Measurements from ENCODE around the gene S100B.
"Not testable (repeated sequence)": the region's sequence is repeated elsewhere in the genome, so short reads cannot be mapped to it uniquely, and the experiment has no call there.

The S100B gene

DNA sequence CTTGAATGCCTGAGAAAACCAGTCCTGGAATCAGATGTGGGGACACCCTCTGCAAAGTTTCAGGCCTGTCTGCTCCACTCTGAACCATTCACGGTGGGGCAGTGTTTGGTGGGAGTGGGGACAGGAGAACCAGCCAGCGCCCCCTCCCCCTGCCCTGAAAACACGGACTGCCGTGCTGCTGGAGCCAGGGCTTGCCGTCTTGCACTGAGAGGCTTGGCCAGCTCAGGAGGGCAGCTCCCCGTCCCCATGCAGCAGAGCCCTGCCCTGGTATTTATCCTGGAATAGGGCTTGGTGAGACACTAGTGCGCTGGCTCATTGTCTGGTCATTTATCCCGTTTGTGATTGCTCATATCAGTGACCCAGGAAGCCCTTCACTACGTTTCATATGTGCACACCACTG lies 3.9 kb downstream of the S100B start:
- DNase-seq (ENCODE audit: low read depth) = no peak

DNA sequence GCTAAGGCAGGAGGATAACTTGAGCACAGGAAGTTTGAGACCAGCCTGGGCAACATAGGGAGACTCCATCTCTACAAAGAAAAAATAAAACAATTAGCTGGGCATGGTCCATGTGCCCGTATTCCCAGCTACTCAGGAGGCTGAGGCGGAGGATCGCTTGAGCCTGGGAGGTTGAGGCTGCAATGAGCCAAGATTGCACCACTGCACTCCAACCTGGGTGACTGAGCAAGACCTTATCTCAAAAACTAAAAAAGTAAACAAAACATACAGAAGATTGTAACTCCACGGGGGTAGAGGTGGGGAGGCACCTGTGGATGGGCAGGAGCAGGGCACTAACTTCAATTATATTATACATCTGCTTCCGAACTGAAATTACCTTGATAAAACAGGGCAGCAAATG lies 4.6 kb downstream of the S100B start:
- no peak for DNase-seq (ENCODE audit: low read depth)

DNA sequence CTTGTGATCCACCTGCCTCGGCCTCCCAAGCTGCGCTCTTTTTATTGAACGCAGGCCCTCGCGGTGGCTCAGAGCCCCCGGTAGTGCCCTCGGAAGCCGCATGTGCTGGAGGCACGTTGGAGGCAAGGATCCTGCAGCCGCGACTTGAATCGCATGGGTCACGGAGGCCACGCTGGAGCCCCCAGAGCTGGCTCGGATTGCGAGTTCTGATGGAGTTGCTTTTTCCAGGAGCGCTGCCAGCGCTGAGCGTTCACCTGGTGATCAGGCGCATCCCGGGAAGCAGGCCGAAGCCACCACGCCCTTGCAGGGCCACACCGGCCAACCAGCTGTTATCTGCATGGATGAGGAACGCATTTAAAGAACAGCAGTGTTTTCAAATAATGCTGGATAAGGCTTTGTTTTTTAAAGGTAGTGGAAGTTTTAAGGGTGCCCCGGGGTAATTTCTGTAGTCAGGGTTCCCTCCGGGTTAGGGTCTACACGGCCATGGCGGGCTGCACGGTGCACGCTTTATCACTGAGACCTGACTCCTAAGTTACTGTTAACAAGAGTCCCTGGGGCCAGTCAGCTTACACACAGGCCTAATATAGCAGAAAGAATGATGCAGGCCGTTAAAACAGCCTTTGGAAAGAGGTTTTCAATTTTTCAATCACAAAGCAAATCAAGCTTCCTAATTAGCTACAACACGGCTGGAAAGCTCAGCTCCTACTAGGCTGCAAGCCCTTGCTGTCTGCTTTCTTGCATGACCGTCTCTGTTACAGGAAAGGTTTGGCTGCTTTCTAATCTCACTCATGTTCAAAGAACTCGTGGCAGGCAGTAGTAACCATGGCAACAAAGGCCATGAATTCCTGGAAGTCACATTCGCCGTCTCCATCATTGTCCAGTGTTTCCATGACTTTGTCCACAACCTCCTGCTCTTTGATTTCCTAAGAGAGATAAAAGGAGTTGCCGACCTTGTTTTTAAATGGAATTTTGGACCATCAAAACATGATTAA lies 6.0 kb downstream of the S100B start:
- no peak for DNase-seq (ENCODE audit: low read depth)

DNA sequence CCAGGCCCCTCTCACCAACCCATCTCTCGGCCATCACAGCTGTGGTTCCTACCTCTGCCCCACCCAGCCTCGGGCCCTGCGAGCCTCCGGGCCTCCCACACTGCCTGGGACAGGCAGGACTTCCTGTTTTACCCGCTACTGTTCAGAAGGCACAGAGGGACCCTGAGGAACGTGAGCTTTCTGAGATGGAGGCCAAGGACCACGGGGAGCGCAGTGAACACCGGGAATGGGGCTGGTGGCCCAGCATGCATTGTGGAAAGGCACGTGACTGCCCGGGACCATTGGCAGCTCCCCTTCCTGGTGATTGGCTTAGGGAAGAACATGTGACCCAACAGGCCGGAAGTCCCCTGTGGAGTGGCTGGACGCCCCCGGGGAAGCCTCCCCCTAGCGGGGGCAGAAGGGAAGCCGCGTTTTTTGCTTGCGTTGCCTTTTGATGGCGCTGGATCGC lies 7.0 kb downstream of the S100B start:
- no peak for DNase-seq (ENCODE audit: low read depth)

DNA sequence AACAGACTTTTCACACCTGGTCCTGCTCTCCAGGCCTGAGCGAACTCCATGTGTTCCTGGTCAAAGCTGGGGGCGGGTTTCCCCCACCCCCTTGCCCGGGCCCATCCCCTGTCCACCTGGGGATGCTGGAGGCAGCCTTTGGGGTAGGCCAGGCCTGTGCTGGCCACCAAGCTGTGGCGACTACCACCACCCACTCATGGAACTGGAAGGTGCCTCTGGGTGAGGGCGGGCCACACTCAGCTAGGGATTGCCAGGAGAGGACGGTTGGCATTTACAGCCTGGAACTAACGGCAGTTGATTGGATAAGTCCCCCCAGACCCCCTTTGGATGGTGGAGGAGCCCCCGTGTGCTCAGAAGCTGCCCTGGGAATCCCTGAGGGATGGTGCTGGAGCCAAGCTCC lies 7.9 kb downstream of the S100B start:
- DNase-seq (ENCODE audit: low read depth) = no peak

DNA sequence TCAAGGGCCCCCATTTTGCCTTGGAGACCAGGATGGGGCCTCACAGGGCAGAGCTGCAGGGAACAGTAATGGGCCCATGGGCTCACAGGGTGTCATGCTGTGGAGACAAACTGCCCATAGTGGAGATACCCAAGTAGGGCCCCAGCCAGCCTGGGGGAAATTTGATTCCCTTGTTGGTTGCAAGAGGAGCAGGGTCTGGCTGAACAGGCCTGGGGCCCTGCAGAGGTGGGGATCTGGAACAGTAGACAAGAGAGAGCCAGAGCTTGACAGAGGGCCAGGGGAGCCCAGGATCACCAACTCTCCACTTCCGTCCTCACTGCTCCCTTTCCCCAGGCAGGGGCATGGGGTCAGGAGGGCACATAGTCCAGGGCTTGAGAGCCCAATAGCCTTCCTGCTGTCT lies 8.7 kb downstream of the S100B start:
- no peak for DNase-seq (ENCODE audit: low read depth)

DNA sequence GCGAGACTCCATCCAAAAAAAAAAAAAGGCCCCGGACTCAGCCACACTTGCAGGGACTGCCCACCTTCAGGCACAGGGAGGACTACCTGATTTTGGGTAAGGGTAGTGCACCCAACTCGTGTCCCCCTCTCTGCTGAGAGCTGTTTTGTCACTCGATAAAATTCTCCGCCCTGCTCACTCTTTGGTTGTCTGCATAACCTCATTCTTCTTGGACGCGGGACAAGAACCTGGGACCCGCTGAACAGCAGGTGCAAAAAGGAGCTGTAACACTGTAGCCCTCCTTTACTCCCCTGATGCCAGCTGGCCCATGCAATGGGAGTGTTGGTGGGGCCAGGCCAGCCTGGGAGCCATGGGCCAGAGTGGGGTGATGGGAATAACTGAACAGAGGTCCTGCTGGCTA lies 10.6 kb downstream of the S100B start:
- no peak for DNase-seq (ENCODE audit: low read depth)

DNA sequence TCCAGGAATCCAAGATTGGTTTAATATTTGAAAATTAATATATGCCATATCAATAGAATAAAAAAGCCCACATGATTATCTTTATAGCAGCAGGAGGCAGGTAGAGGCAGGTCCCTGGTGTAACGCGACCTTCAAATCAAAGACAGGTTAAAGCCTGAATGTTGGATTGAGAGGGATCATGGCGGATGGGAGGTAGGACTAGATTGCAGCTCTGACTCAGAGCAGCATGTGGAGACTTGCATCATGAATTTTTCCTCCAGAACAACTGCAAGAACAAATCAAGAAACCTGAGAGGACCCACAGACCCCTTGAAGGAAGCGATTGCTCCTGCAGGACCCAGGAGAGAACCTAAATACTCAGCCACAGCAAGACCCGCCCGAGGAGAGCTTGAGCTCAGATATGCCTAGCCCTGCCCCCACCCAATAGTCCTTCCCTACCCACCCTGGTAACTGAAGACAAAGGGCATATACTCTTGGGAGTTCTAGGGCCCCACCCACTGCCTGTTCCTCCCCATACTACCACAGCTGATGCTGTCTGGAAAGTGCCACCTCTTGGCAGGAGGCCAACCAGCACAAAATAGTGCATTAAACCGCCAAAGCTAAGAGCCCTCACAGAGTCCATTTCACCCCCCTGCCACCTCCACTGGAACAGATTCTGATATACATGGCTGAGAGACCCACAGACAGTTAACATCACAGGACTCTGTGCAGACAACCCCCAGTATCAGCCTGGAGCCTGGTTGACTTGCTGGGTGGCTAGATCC lies 19.5 kb downstream of the S100B start:
- no peak for DNase-seq (ENCODE audit: low read depth)

DNA sequence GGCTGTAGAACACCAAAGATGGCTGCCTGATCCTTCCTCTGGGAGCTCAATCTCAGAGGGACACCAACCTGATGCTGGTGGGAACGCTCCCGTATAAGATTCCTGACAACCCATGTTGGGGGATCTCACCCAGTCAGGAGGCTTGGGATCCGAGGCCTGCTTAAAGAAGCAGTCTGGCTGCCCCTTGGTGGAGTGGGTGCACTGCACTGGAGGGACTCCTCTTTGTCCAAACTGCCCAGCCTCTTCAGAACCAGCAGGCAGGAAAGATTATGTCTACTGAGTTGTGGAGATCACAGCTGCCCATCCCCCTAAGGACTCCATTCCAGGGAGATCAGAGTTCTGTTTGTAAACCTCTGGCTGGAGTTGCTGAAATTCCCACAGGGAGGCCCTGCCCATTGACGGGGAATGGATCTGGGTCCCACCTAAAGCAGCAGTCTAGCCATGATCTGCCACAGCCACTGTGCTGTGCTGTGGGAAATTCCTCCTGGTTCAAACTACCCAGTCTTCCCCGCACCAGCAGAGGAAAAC lies 23.0 kb downstream of the S100B start:
- DNase-seq (ENCODE audit: low read depth) = no peak

DNA sequence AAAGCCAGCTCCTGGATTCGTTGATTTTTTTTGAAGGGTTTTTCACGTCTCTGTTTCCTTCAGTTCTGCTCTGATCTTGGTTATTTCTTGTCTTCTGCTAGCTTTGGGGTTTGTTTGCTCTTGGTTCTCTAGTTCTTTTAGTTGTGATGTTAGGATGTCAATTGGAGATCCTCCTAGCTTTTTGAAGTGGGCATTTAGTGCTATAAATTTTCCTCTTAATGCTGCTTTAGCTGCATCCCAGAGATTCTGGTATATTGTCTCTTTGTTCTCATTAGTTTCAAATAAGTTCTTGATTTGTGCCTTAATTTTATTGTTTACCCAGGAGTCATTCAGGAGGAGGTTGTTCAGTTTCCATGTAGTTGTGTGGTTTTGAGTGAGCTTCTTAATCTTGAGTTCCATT lies 25.5 kb downstream of the S100B start:
- DNase-seq (ENCODE audit: low read depth) = not testable (repeated sequence)

DNA sequence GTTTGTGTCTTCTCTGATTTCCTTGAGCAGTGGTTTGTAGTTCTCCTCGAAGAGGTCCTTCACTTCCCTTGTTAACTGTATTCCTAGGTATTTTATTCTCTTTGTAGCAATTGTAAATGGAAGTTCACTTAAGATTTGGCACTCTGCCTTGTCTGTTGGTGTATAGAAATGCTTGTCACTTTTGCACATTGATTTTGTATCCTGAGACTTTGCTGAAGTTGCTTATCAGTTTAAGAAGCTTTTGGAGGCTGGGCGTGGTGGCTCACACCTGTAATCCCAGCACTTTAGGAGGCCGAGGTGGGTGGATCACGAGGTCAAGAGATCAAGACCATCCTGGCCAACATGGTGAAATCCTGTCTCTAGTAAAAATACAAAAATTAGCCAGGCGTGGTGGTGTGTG lies 27.1 kb downstream of the S100B start:
- DNase-seq (ENCODE audit: low read depth) = not testable (repeated sequence)

DNA sequence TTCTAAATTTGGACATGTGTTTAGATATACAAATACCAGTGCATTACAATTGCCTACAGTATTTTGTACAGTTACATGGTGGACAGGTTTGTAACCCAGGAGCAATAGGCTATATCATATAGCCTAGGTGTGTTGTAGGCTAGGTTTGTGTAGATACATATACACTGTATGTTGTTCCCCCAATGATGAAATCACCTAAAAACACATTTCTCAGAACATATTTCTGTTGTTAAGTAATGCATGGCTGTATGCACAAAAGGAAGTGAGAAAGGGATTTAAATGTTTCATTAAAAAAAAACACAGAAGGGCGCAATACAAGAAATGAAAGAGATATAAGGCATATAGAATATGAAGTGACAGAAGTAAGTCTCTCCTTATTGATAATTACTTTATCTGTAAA lies 32.0 kb downstream of the S100B start:
- no peak for DNase-seq (ENCODE audit: low read depth)

DNA sequence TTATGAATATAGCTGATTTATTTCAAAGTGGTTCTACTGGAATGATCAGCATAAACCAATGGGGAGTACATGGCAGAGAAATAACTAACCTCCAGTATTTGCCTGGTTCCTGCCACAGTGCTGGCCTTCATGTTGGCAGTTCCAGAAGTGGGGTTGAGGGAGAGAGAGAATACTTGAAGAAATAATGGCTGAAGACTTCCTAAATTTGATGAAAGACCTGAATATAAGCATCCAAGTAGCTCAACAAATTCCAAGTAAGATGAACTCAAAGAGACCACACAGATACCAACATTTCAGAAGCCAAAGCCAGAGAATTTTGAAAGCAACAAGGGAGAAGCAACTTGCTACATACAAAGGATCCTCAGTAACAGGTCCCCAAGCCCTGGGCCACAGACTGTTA lies 34.3 kb downstream of the S100B start:
- DNase-seq (ENCODE audit: low read depth) = no peak

DNA sequence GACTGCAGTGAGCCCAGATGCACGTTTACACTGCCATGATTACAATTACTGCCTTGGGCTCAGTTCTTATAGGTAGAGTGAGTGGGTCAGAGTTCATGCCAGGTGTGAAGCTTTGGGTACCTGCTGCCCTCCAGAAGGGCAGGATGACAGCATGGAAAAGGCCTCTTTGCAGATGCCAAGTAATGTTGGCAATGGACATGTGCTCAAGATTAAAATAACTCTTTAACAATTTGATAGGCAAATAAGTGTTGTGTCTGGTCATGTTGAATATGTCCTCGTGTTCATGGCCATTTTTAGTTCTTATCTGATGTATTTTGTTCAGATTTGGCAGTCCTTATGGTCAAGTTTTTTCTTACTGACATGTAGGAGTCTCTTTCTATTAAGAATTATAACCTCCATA lies 34.8 kb downstream of the S100B start:
- no peak for DNase-seq (ENCODE audit: low read depth)

DNA sequence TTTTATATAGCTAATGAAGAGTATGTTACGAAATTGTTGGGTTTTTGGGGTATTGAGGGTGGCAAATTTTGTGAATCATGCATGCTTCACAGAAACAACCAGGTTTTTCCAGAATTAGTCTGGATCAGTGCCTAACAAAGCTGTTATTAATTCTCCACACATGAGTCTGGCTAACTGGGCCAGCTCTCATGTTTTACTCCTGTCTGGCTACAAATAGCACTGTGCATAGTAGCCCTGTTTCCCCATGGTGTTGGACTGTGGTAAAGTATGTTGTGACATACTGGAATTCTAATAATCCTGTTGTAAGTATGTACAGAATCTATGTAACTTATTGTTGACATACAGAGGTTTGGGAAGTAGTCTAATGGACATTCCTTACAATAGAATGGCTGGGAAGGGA lies 35.8 kb downstream of the S100B start:
- no peak for DNase-seq (ENCODE audit: low read depth)

DNA sequence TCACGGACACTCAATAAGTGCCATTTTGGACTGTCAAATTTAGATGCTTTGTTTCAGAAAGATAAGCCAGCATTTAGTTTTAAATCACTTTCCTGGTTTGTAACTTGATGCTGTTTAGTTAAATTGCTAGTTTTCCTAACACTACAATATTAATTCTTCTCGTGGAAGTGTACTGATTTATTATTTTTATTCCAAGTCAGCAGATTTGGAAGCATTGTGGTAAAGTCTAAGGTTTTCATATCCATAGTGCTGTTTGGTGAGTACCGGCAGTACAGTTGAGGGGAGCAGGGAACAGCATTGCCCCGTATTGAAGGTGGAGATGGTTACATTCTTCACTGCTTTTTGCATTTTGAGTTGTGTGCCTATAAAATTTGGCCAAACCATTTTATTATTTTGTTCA lies 36.3 kb downstream of the S100B start:
- no peak for DNase-seq (ENCODE audit: low read depth)

DNA sequence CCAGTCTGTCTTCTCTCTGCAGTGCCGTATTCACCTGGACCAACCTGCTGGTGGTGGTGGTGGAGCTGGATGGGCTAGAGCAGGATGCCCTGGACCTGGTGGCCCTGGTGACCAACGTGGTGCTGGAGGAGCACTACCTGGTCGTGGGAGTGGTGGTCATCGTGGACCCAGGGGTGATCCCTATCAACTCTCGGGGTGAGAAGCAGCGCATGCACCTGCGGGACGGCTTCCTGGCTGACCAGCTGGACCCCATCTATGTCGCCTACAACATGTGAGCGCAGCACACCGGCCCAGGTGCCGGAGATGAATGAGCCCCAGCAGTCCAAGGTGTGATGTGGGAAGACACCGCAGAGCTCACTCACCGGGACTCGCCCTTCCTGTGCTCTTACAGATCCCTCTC lies 37.5 kb downstream of the S100B start:
- DNase-seq (ENCODE audit: low read depth) = no peak

DNA sequence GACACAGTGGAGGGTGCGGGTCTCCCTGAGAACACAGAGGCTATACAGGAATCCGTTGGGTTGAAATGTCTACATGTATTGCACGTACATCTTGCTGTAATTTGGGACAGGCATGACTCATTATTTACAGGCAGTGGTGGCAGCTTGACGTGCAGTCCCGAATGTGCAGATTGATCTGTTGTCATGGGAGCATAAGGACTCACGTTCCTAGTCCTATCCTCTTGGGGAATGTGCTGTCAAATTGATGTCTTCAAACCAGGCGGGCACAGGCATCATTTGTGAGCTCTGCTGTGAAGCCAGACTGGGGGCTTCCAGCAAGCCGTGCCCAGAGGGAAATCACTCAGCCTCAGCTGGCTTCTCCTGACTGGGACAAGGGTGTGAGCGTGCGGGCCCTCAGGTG lies 40.5 kb downstream of the S100B start:
- no peak for DNase-seq (ENCODE audit: low read depth)

DNA sequence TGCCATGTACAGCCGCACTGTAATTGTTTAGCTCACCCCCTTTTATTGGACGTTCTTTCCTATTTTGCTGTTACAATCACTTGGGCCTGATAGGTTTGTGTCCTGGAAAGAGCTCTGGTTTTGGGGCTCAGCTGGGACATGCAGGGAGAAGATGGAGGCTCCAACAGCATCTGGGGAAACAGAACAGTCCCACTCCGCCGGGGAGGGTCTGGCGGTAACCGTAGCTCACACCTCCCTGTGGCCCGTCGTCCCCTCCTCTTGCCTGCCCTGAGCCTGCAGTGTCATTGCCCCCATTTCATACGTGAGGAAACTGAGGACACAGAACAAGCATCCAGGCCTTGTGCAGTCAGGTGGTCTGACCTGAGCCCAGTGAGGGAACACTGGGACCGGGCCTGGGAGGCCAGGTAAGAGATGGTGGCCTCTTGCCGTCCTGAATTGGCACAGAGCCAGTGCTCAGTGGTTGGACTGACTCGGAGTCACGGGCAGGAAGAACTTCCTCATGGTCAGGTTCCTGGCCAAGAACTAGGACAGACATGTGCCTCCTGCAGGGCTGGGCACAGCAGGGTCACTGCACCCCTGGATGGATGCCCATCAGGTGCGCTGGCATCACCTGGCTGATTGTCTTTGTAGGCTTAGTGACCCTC lies 41.8 kb downstream of the S100B start:
- no peak for DNase-seq (ENCODE audit: low read depth)

DNA sequence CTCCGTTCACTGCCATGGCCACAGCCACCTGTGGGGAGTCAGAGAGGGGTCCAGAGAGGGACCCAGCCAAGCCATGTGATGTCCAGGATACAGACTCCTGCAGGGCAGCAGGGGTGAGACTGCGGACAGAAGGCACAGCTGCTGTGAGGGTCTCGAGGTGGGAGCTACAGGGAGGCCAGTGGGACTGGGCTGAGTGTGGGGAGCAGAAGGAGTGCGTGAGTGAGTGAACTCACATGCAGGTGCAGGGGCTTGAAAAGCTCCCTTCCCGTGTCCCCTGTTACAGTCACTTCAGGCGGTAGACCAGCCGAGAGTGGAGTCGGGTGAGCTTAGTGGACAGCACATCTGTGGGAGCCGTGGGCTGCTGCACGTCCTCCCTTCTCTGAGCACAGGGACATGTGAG lies 42.4 kb downstream of the S100B start:
- DNase-seq (ENCODE audit: low read depth) = no peak

DNA sequence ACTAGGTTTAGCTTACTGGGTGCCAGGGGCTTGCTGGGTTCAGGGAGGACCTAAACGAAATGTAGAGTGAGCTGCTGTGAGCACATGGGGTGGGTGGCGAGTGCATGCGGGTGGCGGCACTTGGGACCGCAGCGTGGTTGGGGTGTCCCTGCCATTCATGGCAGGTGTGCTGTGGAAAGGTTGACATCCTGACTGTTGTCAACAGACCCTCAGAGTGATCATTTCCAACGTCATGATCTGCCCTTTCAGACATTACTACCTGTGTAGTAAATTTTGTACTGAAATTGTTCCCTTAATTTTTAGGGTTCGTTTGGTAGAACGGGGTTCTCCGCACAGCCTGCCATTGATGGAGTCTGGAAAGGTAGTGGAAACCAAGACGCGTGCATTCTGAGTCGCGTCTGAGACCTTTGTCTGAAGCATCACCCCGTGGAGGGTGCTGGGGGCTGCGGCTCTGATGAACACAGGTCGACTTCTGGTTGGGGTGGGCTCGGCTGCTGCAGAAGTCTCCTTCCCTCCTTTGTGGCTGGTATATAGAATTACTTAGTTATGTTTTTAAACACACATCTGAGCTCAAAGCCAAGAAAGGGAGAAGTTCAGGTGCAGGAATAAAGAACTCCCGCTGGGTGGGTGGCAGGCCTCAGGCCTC lies 43.3 kb downstream of the S100B start:
- no peak for DNase-seq (ENCODE audit: low read depth)

Measured in stimulated activated CD4-positive, alpha-beta T cell treated with anti-CD3 and anti-CD28 coated beads, Interleukin-2, amount 100 ng/mL, for 4 hours (primary cell).